ENCODE results near the gene WDR3. TPM values are rescaled to one million over a fixed set of nuclear protein-coding genes. Genes with fewer than 3 reads are reported as not detected.
A peak's percentile ranks its signal among the peaks of the same experiment; 100 is the strongest.

Gene WDR3
- polyA plus RNA-seq, 1 donor from 2014 or later, result 20.6 TPM

DNA sequence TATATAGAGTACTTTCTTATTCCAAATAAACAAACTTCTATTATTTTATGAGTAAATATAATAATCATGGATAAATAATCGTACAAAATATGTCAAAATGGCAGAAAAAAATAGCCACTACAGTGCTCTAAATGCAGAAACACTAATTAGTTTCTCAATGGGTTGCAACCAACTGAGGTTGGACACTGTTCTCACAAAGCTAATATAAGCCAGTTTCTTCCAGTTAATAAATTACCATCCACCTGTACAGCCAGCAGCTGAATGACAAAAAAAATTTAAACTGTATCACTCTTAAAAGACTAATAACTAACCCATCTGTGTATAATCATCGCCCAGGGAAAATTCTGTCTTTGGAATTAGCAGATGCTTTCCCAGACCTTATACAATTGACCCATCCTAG lies 37.0 kb upstream of the WDR3 start:
- Histone ChIP-seq H3K27ac (ENCODE audit: low read length) (no peak overlapping the region), H3K36me3 (ENCODE audit: insufficient read depth, low read length) (peaks cover 12% of the 10 kb centered on the region)

DNA sequence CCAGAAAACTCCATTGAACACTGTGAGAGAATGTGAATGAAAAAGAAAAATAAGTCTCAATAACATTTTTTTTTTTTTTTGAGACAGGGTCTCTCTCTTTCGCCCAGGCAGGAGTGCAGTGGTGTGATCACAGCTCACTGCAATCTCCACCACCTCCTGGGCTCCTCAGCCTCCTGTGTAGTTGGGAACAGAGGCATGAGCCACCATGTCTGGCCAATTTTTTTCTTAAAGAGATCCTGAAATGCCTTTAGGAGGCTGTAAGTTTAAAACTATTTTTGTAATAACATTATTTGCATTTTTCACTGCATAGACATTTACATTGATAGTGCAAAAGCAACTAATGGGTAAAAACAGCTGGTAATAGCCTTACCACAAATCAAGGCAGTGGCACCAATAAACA lies 35.5 kb upstream of the WDR3 start:
- H3K27me3 ChIP-seq (ENCODE audit: insufficient read depth, low read depth, low read length), result no peaks in the 10 kb centered on the region
- no peaks in the 10 kb centered on the region for H3K9me2 ChIP-seq (ENCODE audit: insufficient read depth, low read length)
- no peaks in the 10 kb centered on the region for H3F3A ChIP-seq (ENCODE audit: insufficient read depth, low read length, poor library complexity, severe bottlenecking)
- H3K9ac ChIP-seq (ENCODE audit: low read length), result no peak overlapping the region
- H4K20me1 ChIP-seq (ENCODE audit: insufficient read depth), result no peaks in the 10 kb centered on the region
- H3K9me3 ChIP-seq (ENCODE audit: low read length), result no peaks in the 10 kb centered on the region
- H3K4me2 ChIP-seq (ENCODE audit: low read length), result no peak overlapping the region
- no peak overlapping the region for H3K27ac ChIP-seq (ENCODE audit: low read length)
- H2AFZ ChIP-seq (ENCODE audit: low read depth, low read length), result no peak overlapping the region
- TF ChIP-seq, protein P1, sequence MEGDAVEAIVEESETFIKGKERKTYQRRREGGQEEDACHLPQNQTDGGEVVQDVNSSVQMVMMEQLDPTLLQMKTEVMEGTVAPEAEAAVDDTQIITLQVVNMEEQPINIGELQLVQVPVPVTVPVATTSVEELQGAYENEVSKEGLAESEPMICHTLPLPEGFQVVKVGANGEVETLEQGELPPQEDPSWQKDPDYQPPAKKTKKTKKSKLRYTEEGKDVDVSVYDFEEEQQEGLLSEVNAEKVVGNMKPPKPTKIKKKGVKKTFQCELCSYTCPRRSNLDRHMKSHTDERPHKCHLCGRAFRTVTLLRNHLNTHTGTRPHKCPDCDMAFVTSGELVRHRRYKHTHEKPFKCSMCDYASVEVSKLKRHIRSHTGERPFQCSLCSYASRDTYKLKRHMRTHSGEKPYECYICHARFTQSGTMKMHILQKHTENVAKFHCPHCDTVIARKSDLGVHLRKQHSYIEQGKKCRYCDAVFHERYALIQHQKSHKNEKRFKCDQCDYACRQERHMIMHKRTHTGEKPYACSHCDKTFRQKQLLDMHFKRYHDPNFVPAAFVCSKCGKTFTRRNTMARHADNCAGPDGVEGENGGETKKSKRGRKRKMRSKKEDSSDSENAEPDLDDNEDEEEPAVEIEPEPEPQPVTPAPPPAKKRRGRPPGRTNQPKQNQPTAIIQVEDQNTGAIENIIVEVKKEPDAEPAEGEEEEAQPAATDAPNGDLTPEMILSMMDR (IDR thresholded peaks at IDR 0.05; ENCODE audit: poor library complexity, severe bottlenecking), result no peak
- TF ChIP-seq EZH2 (IDR thresholded peaks at IDR 0.05; ENCODE audit: borderline replicate concordance, insufficient read depth, low read length, poor library complexity, severe bottlenecking) (no peak), EP300 (conservative IDR thresholded peaks at IDR 0.05; ENCODE audit: poor library complexity, severe bottlenecking) (no peak), POLR2AphosphoS5 (IDR thresholded peaks at IDR 0.05) (no peak), SMC3 (conservative IDR thresholded peaks at IDR 0.05; ENCODE audit: poor library complexity) (no peak)
- peaks cover 12% of the 10 kb centered on the region for H3K36me3 ChIP-seq (ENCODE audit: insufficient read depth, low read length)
- H3K79me2 ChIP-seq (replicated peaks; ENCODE audit: insufficient read depth, low read length), result no peaks in the 10 kb centered on the region
- no peak overlapping the region for H3K4me3 ChIP-seq (ENCODE audit: low read length)

More for the DNA sequence above, 37.0 kb upstream of the WDR3 start:
- no peaks in the 10 kb centered on the region for H4K20me1 ChIP-seq (ENCODE audit: insufficient read depth)
- H3K27me3 ChIP-seq (ENCODE audit: insufficient read depth, low read depth, low read length), result no peaks in the 10 kb centered on the region
- no peak overlapping the region for H3K4me2 ChIP-seq (ENCODE audit: low read length)
- no peaks in the 10 kb centered on the region for H3K9me2 ChIP-seq (ENCODE audit: insufficient read depth, low read length)
- H3K9ac ChIP-seq (ENCODE audit: low read length), result no peak overlapping the region
- no peaks in the 10 kb centered on the region for H3K79me2 ChIP-seq (replicated peaks; ENCODE audit: insufficient read depth, low read length)
- no peaks in the 10 kb centered on the region for H3K9me3 ChIP-seq (ENCODE audit: low read length)
- no peak overlapping the region for H3K4me3 ChIP-seq (ENCODE audit: low read length)
- no peaks in the 10 kb centered on the region for H3F3A ChIP-seq (ENCODE audit: insufficient read depth, low read length, poor library complexity, severe bottlenecking)
- no peak overlapping the region for H2AFZ ChIP-seq (ENCODE audit: low read depth, low read length)
- TF ChIP-seq SMC3 (conservative IDR thresholded peaks at IDR 0.05; ENCODE audit: poor library complexity) (no peak), POLR2AphosphoS5 (IDR thresholded peaks at IDR 0.05) (no peak)
- TF ChIP-seq, protein P1 (IDR thresholded peaks at IDR 0.05; ENCODE audit: poor library complexity, severe bottlenecking), result no peak

DNA sequence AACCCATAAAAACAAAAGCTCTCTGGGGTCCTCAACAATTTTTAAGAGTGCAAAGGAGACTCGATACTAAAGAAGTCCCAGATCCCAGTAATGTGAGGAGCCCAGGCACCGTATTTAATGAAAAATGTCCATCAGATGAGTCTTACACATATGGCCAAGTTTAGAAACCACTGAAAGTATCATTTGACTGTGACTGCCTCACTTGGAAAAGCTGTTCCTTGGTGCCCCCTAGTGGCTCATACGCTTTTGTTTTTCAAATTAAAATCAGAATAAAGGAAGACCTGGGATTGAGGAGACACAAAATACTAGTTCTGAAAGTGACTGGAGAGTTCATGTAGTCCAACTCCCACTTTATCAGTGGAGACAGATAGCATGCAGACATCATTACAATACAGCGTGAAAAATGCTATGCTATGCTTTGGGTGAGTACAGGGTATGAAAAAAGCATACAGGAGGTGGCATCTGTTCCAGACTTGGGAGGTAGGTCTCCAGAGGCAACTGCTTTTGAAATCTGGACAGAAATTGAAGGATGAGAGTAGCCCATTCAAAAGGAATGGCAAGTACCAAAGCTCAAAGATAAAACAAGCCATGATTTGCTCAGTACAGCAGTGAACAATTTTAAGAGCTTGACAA lies 33.9 kb upstream of the WDR3 start:
- Histone ChIP-seq H4K20me1 (ENCODE audit: insufficient read depth) (no peaks in the 10 kb centered on the region), H3K9me3 (ENCODE audit: low read length) (no peaks in the 10 kb centered on the region), H3K9ac (ENCODE audit: low read length) (no peak overlapping the region), H3K9me2 (ENCODE audit: insufficient read depth, low read length) (no peaks in the 10 kb centered on the region), H3F3A (ENCODE audit: insufficient read depth, low read length, poor library complexity, severe bottlenecking) (no peaks in the 10 kb centered on the region), H2AFZ (ENCODE audit: low read depth, low read length) (no peak overlapping the region), H3K27me3 (ENCODE audit: insufficient read depth, low read depth, low read length) (no peaks in the 10 kb centered on the region), H3K79me2 (replicated peaks; ENCODE audit: insufficient read depth, low read length) (no peaks in the 10 kb centered on the region), H3K4me3 (ENCODE audit: low read length) (no peak overlapping the region), H3K4me2 (ENCODE audit: low read length) (no peak overlapping the region), H3K27ac (ENCODE audit: low read length) (no peak overlapping the region), H3K36me3 (ENCODE audit: insufficient read depth, low read length) (peaks cover 6% of the 10 kb centered on the region)
- TF ChIP-seq SMC3 (conservative IDR thresholded peaks at IDR 0.05; ENCODE audit: poor library complexity), result peak; percentile 83
- TF ChIP-seq EP300 (conservative IDR thresholded peaks at IDR 0.05; ENCODE audit: poor library complexity, severe bottlenecking), result no peak
- TF ChIP-seq, protein P1 (IDR thresholded peaks at IDR 0.05; ENCODE audit: poor library complexity, severe bottlenecking), result peak; percentile 83
- no peak for TF ChIP-seq POLR2AphosphoS5 (IDR thresholded peaks at IDR 0.05)
- TF ChIP-seq RAD21 (conservative IDR thresholded peaks at IDR 0.05), result peak; percentile 78

Measured in neural cell (in vitro differentiated cells).